ENCODE data around the gene NPNT.

DNA sequence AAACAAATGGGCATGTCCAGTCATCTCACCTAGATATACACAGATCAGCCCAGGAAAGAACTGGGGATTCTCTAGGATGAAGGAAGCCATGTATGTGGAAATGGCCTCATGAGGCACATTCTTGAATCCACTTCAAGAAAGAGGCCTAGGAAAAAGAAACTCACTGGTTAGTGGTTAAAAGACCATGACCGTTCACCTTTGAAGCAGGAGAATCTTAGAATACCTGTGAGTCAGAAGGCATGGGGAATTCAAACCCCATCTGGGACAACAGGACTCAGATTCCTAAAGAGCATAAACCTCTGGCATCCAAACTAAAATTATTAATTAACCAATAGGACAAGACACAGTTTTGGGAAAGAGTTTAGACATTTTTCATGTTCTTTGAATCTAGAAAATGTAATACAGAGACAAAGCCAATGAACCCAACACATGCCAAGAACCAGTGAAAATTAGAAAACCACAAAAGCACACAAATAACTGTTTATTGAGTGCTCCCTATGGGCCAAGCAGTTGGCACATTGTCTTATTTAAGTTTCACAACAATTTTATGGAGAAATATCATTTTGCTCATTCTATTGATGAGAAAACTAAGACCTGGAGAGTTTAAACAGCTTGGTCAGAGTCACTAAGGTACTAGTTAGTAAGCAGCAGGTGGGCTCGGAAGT lies 97.5 kb downstream of the NPNT start:
- no peak for TF ChIP-seq NFRKB (IDR thresholded peaks at IDR 0.05)
- no peak for TF ChIP-seq BHLHE40 (IDR thresholded peaks at IDR 0.05; ENCODE audit: borderline replicate concordance)
- TF ChIP-seq SP1 (IDR thresholded peaks at IDR 0.05): no peak
- no peak for TF ChIP-seq TARDBP (IDR thresholded peaks at IDR 0.05)
- no peak for TF ChIP-seq ELF4 (IDR thresholded peaks at IDR 0.05)
